SK-N-SH (cell line): ENCODE data around the gene CTAG1B. TPM values are rescaled to one million over a fixed set of nuclear protein-coding genes. Genes with fewer than 3 reads are reported as not detected.

Source experiments
- CTCF ChIA-PET: fragments of 300-600, 350-600 bp; formaldehyde crosslinking; extraction: SDS; loops from one replicate; lab custom pipeline; 2021; lab: Yijun Ruan, JAX
- POLR2A ChIA-PET: fragments of 350-600 bp; sonication (Branson Sonifier 250); formaldehyde crosslinking; extraction: SDS; loops from one replicate; lab custom pipeline; 2020; ENCODE audit warnings: antibody characterized with exemption, inconsistent platforms; lab: Yijun Ruan, JAX
- DNase-seq: peaks from one replicate; pipeline ENCODE4 v3.0.0; 2012
- H2AFZ ChIP-seq: fragments of 200-600 bp; sonication (generic); 2 replicates; pipeline ENCODE4 v1.8.1; 2016; ENCODE audit warnings: antibody characterized with exemption, mild to moderate bottlenecking, low read depth
- H3F3A ChIP-seq: fragments of 200-600 bp; sonication (generic); replicated peaks from 2 replicates; pipeline ENCODE3; 2016; ENCODE audit warnings: antibody characterized with exemption, mild to moderate bottlenecking; ENCODE audit not compliant: insufficient read depth
- H3K27ac ChIP-seq, 2 experiments: fragments of 200-500 bp in 1 of 2; fragments of 200-600 bp in 1 of 2; sonication (Bioruptor generic) in 1 of 2; sonication (generic), shearing (Covaris generic) in 1 of 2; 2 replicates each; pipeline versions ENCODE4 v1.5.1 to v1.6.1; 2014 to 2016; ENCODE audit warnings: low read depth in 2 of 2, inconsistent platforms in 1 of 2, low read length in 1 of 2, mild to moderate bottlenecking in 1 of 2, mixed read lengths in 1 of 2
- H3K27me3 ChIP-seq: fragments of 200-600 bp; sonication (generic), shearing (Covaris generic); 2 replicates; pipeline ENCODE4 v1.6.1; 2016; ENCODE audit warnings: mixed run types; ENCODE audit not compliant: insufficient read depth
- H3K36me3 ChIP-seq, 2 experiments: fragments of 200-500 bp in 1 of 2; fragments of 200-600 bp in 1 of 2; sonication (Bioruptor generic) in 1 of 2; sonication (generic) in 1 of 2; replicated peaks in 1 of 2; 2 replicates each; pipeline versions ENCODE3 to v1.5.1; 2014 to 2016; ENCODE audit warnings: low read length in 1 of 2, mild to moderate bottlenecking in 1 of 2; ENCODE audit not compliant: insufficient read depth in 2 of 2, control insufficient read depth in 1 of 2
- H3K4me1 ChIP-seq, 2 experiments: fragments of 200-500 bp in 1 of 2; fragments of 200-600 bp in 1 of 2; sonication (Bioruptor generic) in 1 of 2; sonication (generic), shearing (Covaris generic) in 1 of 2; 2 replicates each; pipeline versions ENCODE4 v1.5.1 to v1.6.1; 2014 to 2016; ENCODE audit warnings: low read depth in 1 of 2, low read length in 1 of 2, mixed run types in 1 of 2; ENCODE audit not compliant: insufficient read depth in 2 of 2, control insufficient read depth in 1 of 2
- H3K4me2 ChIP-seq: fragments of 200-600 bp; sonication (generic), shearing (Covaris generic); 2 replicates; pipeline ENCODE4 v1.6.1; 2017; ENCODE audit warnings: mixed run types
- H3K4me3 ChIP-seq, 2 experiments: fragments of 200-500 bp in 1 of 2; fragments of 200-600 bp in 1 of 2; sonication (Bioruptor generic) in 1 of 2; sonication (generic), shearing (Covaris generic) in 1 of 2; 2 replicates each; pipeline versions ENCODE4 v1.5.1 to v1.8.1; 2014 to 2016; ENCODE audit warnings: low read depth in 2 of 2, inconsistent platforms in 1 of 2, low read length in 1 of 2, mild to moderate bottlenecking in 1 of 2, mixed read lengths in 1 of 2, moderate library complexity in 1 of 2
- H3K79me2 ChIP-seq: fragments of 200-600 bp; sonication (generic); 2 replicates; pipeline ENCODE4 v1.8.1; 2017; ENCODE audit warnings: mild to moderate bottlenecking; ENCODE audit not compliant: insufficient read depth
- H3K9ac ChIP-seq: fragments of 200-600 bp; sonication (generic); 2 replicates; pipeline ENCODE4 v1.6.1; 2017; ENCODE audit warnings: mixed run types
- H3K9me2 ChIP-seq: fragments of 200-600 bp; sonication (generic); 2 replicates; pipeline ENCODE4 v1.6.1; 2017; ENCODE audit warnings: mixed run types
- H3K9me3 ChIP-seq: fragments of 200-600 bp; sonication (generic); 2 replicates; pipeline ENCODE4 v1.6.1; 2017; ENCODE audit warnings: mixed run types, mild to moderate bottlenecking, moderate library complexity
- H4K20me1 ChIP-seq: fragments of 200-600 bp; sonication (generic); 2 replicates; pipeline ENCODE4 v1.6.1; 2017; ENCODE audit warnings: mild to moderate bottlenecking, mixed run types; ENCODE audit not compliant: insufficient read depth
- CHD2 ChIP-seq: fragments of 150-350 bp; IDR thresholded peaks from 2 replicates; pipeline ENCODE4 v1.6.1; 2018; ENCODE audit warnings: low read length; ENCODE audit not compliant: partially characterized antibody
- EP300 ChIP-seq, 2 experiments: IDR thresholded peaks; 2 replicates each; pipeline versions ENCODE4 v1.4.0 to v1.6.1; 2012; ENCODE audit warnings: borderline replicate concordance in 1 of 2, low read depth in 1 of 2, low read length in 1 of 2
- FOSL2 ChIP-seq: IDR thresholded peaks from 2 replicates; pipeline ENCODE4 v1.4.0; 2012; ENCODE audit warnings: low read depth, mild to moderate bottlenecking, moderate library complexity, borderline replicate concordance
- FOXJ3 ChIP-seq: sonication (generic); formaldehyde crosslinking; IDR thresholded peaks from 2 replicates; pipeline ENCODE4 v1.5.1; 2020; ENCODE audit warnings: mild to moderate bottlenecking, missing genetic modification reagents
- FOXM1 ChIP-seq: IDR thresholded peaks from 2 replicates; pipeline ENCODE4 v1.4.0; 2012; ENCODE audit warnings: low read depth, mild to moderate bottlenecking
- GABPA ChIP-seq: IDR thresholded peaks from 2 replicates; pipeline ENCODE4 v1.4.0; 2012; ENCODE audit warnings: low read depth, mild to moderate bottlenecking
- GATA2 ChIP-seq: sonication (generic); formaldehyde crosslinking; IDR thresholded peaks from 2 replicates; pipeline ENCODE4 v1.5.0; 2020; ENCODE audit warnings: mild to moderate bottlenecking, missing genetic modification reagents
- IRF3 ChIP-seq: fragments of 150-350 bp; IDR thresholded peaks from 2 replicates; pipeline ENCODE4 v1.6.1; 2016; ENCODE audit warnings: mild to moderate bottlenecking, low read depth, low read length
- MAX ChIP-seq: IDR thresholded peaks from 2 replicates; pipeline ENCODE4 v1.4.0; 2012; ENCODE audit warnings: low read depth
- NFIC ChIP-seq: IDR thresholded peaks from 2 replicates; pipeline ENCODE4 v1.4.0; 2012; ENCODE audit warnings: borderline replicate concordance
- PBX3 ChIP-seq: IDR thresholded peaks from 2 replicates; pipeline ENCODE4; 2012
- POLR2AphosphoS5 ChIP-seq: IDR thresholded peaks from 2 replicates; pipeline ENCODE4 v1.6.1; 2012; ENCODE audit warnings: low read depth, low read length
- RAD21 ChIP-seq: IDR thresholded peaks from 2 replicates; pipeline ENCODE4 v1.6.1; 2012; ENCODE audit warnings: mild to moderate bottlenecking, low read length
- RCOR1 ChIP-seq: fragments of 150-350 bp; IDR thresholded peaks from 2 replicates; pipeline ENCODE4 v1.6.1; 2017; ENCODE audit warnings: antibody characterized with exemption, low read length
- REST ChIP-seq: IDR thresholded peaks from 2 replicates; pipeline ENCODE4 v1.6.1; 2012; ENCODE audit warnings: mild to moderate bottlenecking, low read depth, low read length, moderate library complexity
- SMC3 ChIP-seq: IDR thresholded peaks from 2 replicates; pipeline ENCODE4 v1.6.1; 2012; ENCODE audit warnings: low read depth, low read length, improper control_type of control experiment
- TEAD4 ChIP-seq: IDR thresholded peaks from 2 replicates; pipeline ENCODE4 v1.4.0; 2012; ENCODE audit warnings: mild to moderate bottlenecking, borderline replicate concordance; ENCODE audit not compliant: insufficient read depth
- YY1 ChIP-seq: IDR thresholded peaks from 2 replicates; pipeline ENCODE4 v1.4.0; 2012; ENCODE audit warnings: low read depth, mild to moderate bottlenecking
- WGBS: methylation state at CpG from one replicate; pipeline ENCODE4 v1.1.6; 2017; ENCODE audit warnings: low lambda C conversion rate; 5-methylcytosine and 5-hydroxymethylcytosine counted together
- polyA plus RNA-seq, 3 experiments: library from polyadenylated mRNA; depleted of rRNA; stranded (reverse); fragments of >200 nt; gene quantifications; 2 replicates each; pipeline ENCODE4 v1.2.3, GENCODE V29; 2012

The CTAG1B gene
- polyA plus RNA-seq, 1 of the 3 experiments (the other 2 are of a cell fraction) = not detected

- TF ChIP-seq REST (no peak), IRF3 (no peak), SMC3 (no peak), CHD2 (no peak), YY1 (no peak), GATA2 (no peak)
Measured at GRCh38 chrX:154661170-154661569, 42.1 kb upstream of the CTAG1B start (continued).

GRCh38 chrX:154660541-154660940 lies 41.5 kb upstream of the CTAG1B start:
- POLR2A ChIA-PET = no interaction called here
- WGBS = 31% methylated on average over 6 of the region's 6 CpGs
- no peaks in the 10 kb centered on the region for H3K79me2 ChIP-seq

GRCh38 chrX:154658957-154659356 lies 39.9 kb upstream of the CTAG1B start:
- H3K27ac ChIP-seq = no peak overlapping the region
- no peaks in the 10 kb centered on the region for H3K9me2 ChIP-seq
- H3K4me1 ChIP-seq = no peaks in the 10 kb centered on the region
- TF ChIP-seq FOXJ3 (CRISPR knock-in tag) = no peak
- TF ChIP-seq TEAD4 = no peak
- TF ChIP-seq POLR2AphosphoS5 = no peak
- no peak for TF ChIP-seq RCOR1
- no peak for TF ChIP-seq EP300 (IDR thresholded peaks at IDR 0.05; ENCODE audit: borderline replicate concordance in 1 of 2, low read depth in 1 of 2, low read length in 1 of 2)
- TF ChIP-seq GABPA = no peak
- TF ChIP-seq YY1 = no peak
- TF ChIP-seq MAX = no peak
- TF ChIP-seq NFIC = no peak
- TF ChIP-seq CHD2 = no peak
- TF ChIP-seq FOSL2 = no peak
- TF ChIP-seq FOXM1 = no peak
- TF ChIP-seq PBX3 = no peak
- no peaks in the 10 kb centered on the region for H4K20me1 ChIP-seq
- no peak overlapping the region for H3K4me2 ChIP-seq
- POLR2A ChIA-PET = no interaction called here
- H2AFZ ChIP-seq = no peak overlapping the region
- H3K9me3 ChIP-seq = no peaks in the 10 kb centered on the region
- H3F3A ChIP-seq = no peaks in the 10 kb centered on the region
- H3K79me2 ChIP-seq = no peaks in the 10 kb centered on the region
- H3K4me3 ChIP-seq = no peak overlapping the region
- DNase-seq = no peak
- CTCF ChIA-PET = no interaction called here
- H3K36me3 ChIP-seq = no peaks in the 10 kb centered on the region
- H3K27me3 ChIP-seq = peaks cover 19% of the 10 kb centered on the region; the same call in 1 of the 2 replicates
- WGBS = 24% methylated on average over 11 of the region's 11 CpGs
- H3K9ac ChIP-seq = no peak overlapping the region

More at GRCh38 chrX:154660541-154660940, 41.5 kb upstream of the CTAG1B start:
- Histone ChIP-seq H3K9me3 (no peaks in the 10 kb centered on the region), H4K20me1 (no peaks in the 10 kb centered on the region), H3K4me2 (no peak overlapping the region), H3K4me3 (no peak overlapping the region), H3K9ac (no peak overlapping the region), H3K4me1 (no peaks in the 10 kb centered on the region), H3F3A (no peaks in the 10 kb centered on the region), H2AFZ (no peak overlapping the region), H3K36me3 (no peaks in the 10 kb centered on the region), H3K27ac (no peak overlapping the region), H3K27me3 (peaks cover 19% of the 10 kb centered on the region; the same call in 1 of the 2 replicates), H3K9me2 (no peaks in the 10 kb centered on the region)
- no peak for DNase-seq
- TF ChIP-seq SMC3 (no peak), RAD21 (no peak)
- CTCF ChIA-PET = no interaction called here
